IPS DF 19.7 (cell line): ENCODE results near the gene OTUD7B.
A peak's percentile ranks its signal among the peaks of the same experiment; 100 is the strongest.
"Not testable (repeated sequence)": the region's sequence is repeated elsewhere in the genome, so short reads cannot be mapped to it uniquely, and the experiment has no call there.

Experiments used
- DNase-seq: peaks from one replicate; pipeline ENCODE4 v3.0.0-alpha.2; 2013; ENCODE audit warnings: low read depth, low spot score

The OTUD7B gene

DNA sequence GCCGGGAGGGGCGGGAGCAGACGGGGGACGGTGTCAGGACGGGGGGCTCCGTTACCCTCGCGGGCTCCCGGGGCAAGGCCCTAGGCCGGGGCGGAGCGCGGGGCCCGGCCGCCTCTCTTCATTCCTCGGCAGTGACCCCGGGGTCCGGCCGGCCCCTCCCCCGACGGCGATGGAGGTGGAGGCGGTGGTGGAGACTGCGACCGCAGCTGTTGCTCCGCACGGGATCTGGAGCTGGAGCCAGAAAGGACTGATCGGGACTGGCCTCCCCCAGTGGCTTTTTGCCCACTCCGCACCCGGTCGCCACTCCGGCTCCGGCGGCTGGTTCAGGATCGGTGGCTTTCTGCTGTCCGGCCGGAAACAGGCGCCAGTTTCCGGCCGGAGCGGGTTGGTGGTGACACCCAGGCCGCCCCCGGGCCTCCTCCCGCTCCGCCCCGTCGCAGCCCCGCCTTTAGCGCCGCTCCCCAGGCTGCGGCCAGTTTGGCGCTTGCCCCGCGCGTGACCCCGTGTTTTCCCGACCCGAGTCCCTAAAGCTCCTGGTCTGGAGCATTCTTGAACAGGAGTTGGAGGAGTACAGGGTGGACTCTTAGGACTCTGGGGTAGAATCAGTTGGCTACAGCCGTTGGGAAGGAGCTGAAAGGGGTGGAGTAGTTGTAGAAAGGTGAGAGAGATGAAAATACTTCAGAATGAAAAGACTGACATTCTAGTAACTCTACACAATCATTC lies at the start of gene OTUD7B:
Gene OTUD7B (minus strand): TSS at position 334 of the 723 bp plus-strand sequence. CDS start 33,216 bp downstream, outside the sequence.
- DNase-seq = peak; percentile 60

DNA sequence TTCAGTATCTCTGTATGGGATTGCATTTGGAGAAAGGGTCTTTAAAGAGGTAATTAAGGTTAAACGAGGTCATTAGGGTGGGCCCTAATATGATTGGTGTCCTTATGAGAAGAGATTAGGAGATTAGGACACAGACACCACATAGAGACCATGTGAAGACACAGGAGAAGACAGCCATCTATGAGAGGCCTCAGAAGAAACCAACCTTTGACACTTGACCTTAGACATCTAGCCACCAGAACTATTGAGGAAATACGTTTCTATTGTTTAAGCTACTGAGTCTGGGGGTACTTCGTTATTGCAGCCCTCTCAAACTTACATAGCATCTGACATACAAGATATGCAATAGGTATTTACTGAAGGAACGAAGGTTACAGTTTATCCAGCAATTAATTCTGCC lies 49.7 kb upstream of the OTUD7B start:
- DNase-seq = no peak

DNA sequence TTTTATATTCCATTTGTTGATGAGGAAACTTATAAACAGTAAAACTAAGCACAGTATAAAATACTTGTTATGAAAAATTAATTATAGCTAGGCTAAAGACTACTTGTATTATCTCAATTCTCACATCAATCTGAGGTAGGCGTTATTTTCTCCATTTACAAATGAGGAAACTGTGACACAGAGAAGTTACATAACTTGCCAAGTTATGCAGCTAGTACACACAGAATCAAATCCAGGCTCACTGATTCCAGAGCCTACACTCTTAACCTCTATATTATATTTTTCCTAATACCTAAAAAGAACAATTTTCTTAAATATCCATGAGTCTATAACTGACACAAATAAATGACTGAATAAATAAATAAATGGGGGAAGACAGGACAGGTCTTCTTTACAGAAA lies 45.9 kb upstream of the OTUD7B start:
- DNase-seq = no peak

DNA sequence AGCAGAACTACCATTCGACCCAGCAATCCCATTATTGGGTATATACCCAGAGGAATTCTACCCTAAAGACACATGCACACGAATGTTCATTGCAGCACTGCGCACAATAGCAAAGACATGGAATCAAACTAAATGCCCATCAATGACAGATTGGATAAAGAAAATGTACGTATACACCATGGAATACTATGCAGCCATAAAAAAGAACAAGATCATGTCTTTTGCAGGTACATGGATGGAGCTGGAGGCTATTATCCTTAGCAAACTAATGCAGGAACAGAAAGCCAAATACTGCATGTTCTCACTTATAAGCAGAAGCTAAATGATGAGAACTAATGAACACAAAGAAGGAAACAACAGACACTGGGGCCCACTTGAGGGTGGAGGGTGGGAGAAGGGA lies 45.0 kb upstream of the OTUD7B start:
- DNase-seq = not testable (repeated sequence)

DNA sequence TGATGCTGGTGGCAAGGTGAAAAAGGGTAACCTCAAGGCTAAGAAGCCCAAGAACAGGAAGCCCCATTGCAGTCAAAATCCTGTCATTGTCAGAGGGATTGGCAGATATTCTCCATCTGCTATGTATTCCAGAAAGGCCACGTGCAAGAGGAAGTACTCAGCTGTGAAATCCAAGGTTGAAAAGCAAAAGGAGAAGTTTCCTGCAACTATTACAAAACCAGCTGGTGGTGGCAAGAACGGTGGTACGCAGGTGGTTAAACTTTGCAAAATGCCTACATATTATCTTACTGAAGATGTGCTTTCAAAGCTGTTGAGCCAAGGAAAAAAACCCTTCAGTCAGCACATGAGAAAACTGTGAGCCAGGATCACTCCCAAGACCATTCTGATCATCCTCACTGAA lies 43.4 kb upstream of the OTUD7B start:
- DNase-seq = no peak

DNA sequence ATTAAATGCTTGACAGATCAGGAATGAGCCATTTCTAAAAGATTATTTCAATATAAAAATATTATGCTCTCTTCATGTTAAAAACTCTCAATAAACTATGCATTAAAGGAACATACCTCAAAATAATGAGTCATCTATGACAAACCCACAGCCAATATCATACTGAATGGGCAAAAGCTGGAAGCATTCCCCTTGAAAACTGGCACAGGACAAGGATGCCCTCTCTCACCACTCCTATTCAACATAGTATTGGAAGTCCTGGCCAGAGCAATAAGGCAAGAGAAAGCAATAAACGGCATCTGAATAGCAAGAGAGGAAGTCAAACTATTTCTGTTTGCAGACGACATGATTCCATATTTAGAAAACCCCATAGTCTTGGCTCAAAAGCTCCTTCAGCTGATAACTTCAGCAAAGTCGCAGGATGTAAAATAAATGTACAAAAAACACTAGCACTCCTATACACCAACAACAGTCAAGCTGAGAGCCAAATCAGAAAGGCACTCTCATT lies 41.4 kb upstream of the OTUD7B start:
- DNase-seq = not testable (repeated sequence)

DNA sequence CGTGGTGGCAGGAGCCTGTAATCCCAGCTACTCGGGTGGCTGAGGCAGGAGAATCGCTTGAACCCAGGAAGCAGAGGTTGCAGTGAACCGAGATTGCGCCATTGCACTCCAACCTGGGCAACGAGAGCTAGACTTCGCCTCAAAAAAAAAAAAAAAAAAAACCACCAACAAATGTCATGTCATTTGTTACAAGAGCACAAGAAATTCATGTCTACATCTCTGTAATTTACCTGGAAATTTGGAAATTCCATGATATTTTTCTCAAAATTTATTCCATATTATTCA lies 40.5 kb upstream of the OTUD7B start:
- DNase-seq = no peak

DNA sequence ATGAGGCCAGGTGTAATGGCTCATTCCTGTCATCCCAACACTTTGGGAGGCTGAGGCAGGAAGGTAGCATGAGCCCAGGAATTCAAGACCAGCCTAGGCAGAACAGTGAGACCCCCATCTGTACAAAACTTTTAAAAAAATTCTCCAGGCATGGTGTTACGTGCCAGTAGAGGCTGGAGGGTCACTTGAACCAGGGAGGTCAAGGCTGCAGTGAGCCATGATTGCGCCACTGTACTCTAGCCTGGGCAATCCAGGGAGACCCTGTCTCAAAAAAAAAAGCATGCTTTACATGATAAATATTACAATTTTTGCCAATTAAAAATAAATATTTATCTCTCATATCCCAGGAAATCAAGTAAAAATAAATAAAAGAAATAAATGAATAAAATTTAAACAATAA lies 39.4 kb upstream of the OTUD7B start:
- DNase-seq = no peak

DNA sequence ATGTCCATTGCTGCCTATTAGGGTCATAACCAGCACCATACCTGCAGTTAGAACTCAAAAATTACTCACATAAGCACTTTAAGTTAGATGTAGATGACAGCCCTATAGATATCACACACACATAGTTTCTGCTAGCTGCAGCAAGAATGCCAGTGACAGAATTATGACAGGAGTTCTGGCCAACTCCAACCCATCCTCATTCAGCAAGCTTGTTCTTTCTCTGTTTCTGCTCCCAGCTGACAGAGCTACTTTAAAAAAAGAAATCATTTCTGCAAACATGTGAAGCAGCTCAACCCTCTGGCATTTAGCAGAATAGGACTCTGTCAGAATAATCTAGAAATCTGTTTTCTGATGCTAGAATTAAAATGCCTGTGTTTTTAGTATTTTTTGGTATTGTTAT lies 23.8 kb upstream of the OTUD7B start:
- DNase-seq = no peak

DNA sequence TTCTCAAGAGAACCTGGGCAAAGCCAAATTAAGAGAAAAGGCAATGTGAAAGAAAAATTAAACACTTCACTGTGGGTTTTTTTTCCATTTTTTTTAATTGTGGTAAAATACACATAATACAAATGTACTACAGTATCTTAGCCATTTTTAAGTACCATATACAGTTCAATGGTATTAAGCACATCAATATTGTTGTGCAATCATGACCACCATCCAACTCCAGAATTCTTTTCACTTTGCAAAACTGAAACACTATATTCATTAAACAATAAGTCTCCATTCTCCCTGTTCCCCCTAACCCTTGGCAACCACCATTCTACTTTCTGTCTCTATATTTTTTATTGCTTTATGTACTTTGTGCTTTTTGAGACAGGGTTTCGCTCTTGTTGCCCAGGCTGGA lies 17.8 kb upstream of the OTUD7B start:
- DNase-seq = no peak

DNA sequence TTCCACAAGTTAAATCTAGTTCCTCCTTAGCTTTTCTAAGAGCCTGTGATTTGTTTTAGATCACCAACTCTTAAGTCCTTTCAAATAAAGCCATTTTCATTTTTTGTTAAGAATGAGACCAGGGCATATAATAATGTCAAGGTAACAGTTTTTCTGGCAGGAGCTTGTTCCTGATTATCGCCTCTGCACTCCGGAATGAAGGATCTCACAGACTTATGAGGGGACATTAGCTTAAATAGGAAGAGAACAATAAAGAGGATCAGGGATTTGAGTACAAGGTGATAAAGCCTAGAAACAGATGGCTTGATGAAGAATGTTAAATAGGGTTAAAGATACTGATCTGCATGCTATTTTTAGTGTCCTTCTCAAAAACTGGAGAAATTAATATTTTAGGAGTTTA lies 13.6 kb upstream of the OTUD7B start:
- DNase-seq = no peak

DNA sequence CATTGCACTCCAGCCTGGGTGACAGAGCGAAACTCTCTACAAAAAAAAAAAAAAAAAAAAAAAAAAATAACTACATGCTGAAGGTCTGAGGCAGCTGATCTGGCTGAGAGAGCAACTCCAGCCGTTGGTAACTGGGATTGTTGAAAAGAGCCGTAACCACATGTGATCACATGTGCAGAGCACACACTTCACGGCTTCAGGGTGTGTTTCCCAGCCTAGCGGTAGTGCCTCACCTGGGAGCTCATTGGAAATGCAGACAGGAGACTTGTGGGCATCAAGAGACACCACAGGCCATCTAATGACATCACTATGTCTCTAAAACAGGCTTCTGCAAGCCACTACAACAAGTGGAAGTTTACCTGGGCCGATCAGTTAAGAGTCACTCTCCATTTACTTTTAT lies 11.8 kb upstream of the OTUD7B start:
- peak; percentile 17 for DNase-seq

DNA sequence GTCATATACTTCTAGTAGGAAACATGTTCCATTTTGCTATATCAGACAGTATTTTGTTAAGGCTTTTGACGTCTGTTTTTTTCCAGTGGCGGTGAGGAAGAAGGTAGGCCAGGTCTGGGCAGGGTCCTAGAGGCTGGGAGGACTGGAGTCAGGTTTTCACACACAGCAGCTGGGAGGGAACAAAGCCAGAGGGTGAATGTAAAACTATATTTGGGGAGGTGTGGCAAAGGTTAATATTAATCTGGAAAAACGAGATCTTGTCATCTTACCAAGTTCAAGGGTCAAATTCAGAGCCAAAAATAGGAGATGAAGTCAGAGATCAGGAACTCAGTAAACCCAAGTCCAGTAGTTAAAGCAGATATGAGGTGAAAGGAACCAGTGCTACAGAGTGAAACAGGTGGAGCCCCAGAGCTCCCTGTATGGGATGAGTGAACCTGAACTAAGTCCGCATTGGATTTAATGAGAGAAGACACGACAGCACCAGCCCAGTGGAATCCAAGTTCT lies 10.7 kb upstream of the OTUD7B start:
- no peak for DNase-seq

DNA sequence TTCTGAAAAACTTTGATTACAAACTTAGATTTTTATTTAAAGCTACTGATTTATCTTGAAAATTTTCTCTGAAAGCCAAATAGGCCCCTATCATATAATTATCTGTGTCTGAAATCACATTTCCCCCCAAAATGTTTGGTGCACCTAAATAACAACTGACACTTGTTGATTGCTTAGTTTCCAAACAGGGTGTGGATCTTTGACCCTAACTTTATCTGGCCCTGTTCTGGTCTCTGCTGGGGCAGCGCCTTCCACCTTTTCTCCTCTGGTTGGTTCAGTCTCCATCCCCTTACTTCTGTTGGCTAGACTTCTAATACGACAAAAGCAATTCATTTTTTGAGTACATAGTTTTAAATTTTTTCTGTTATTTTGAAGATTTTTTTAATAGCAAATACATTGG lies 10.2 kb upstream of the OTUD7B start:
- no peak for DNase-seq

DNA sequence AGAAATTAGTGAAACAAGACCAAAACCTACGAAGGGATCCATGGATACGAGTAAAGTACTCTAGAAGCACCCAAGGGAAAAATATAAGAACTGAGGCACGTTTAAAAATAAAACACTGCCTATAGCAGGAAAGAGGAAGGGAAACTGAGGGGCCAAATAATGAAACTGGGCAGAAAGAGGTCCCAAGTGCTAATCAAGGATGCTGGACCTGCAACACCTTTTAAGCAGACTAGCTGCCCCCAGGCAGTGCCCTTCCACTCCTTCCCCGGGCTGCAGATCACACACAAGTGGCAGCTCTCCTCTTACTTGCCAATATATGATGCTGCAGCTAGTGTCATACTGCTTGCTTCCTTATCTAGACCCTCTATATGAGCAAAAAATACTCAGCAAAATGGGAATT lies 7.6 kb upstream of the OTUD7B start:
- no peak for DNase-seq

DNA sequence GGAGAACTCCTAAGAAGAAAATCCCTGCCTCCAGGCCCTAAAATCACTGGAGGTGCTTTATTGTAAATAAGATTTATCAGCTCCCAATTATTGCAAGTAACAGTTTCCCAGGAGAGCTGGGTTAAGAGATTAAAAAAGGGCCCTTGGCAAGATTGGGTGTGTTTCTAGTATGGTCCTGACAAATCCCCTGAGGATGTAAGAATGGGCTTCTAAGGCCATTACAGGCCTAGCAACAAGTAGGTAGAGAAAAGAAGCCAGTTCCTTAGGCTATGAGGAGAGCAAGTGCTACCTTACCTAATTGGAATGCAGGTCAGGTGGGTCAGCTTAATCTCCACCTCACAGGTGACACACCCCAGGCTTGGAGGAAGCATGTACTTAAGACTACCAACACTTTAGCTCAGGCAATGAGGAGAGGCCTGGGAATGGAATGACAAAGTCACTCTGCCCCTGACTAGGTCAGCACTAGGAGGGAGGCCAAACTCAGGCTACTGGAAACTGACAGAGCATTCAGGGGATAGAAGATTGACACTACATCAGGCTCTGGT lies 6.8 kb upstream of the OTUD7B start:
- DNase-seq = peak; percentile 64

DNA sequence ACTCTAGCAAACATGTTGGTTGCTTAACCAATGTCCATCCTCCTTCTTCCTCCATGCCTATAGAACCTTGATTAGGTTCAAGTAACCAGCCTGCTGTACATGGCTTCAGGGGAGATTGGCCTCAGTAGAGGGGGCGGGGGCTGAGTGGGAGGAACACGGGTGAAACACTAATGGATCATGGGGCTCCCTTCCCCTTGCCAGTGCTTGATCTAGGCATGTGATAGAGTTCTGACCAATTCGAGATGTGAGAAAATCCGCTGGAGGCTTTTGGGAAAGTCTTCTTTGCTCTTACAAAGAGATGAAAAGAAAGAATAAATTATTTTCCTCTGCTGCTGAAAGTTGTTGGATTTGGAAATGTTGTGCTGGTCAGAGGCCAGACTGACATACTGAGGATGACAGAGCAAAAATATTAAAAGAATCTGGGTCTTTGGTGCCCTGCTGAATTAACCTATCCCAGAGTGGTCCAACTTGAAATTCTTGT lies 5.2 kb upstream of the OTUD7B start:
- DNase-seq = no peak

DNA sequence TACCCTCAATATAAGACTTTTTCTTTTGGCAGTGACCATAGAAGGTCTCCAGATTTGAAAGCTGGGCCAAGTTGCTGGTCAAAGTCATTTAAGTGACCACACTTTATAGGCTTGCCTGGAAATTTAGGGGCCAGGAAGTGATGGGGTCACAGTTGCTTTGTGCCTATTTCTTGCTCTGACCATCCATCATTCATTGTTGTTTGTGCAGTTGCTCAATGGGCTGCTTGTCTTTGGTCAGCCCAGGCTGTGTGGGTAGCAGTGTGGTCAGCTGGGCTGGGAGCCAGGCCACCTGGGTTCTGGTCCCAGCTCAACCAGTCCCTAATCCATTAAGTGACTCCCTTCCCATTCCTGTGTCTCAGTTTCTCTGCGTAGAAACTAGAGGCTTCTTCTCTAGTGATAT lies 2.1 kb upstream of the OTUD7B start:
- no peak for DNase-seq

DNA sequence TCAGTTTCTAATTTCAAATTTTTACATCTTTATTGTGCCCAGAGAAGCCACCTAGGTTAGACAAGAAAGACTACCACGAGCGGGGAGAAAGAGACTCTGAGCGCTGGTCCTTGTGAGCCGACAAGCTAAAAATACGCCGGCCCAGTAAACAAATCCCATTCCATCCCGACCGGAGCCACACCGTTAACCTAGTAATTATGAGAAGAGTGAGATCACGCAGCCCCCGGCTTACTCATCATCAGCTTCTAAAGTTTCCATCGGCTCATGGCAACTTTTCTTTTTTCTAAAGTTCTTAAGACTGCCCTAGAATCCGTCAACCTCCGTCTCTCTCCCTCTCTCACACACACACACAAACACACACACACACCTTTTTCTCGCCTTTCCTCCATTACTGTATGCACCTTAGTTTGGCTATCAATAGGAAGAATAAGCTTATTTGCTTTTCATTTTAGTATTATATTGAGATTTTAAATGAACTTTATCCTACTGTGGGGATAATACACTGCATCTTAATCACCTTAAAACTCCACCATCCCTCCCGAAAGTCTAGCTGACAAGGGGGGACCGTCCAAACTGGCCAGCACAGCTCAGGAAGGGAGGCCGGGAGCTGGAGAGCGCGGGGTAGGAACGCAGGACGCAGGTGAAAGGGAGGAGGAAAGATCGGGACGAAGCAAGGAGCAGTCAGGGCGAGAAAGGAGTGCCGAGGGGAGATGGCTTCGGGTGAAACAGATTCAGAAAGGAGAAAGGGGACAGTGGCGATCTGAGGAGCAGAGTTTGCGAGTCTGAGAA lies 728 bp downstream of the OTUD7B start:
- DNase-seq = no peak

DNA sequence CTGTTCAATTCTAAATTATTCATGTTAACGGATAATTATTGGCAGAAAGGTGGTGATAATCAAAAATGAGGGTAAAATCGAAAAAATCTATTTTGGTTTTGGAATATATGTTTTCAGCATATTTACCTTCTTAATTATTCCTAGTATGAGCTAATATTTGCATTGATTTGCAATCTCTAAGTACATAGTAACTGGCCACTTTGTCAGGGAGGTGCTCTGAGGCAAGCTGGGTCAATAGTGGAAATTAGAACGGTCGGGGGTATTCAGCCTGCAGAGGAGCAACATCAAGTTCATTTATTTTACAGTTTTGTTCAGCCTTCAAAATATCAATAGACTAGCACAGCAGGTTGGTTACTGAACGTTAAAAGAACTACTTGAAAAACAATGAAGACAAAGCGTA lies 1.8 kb downstream of the OTUD7B start:
- no peak for DNase-seq

DNA sequence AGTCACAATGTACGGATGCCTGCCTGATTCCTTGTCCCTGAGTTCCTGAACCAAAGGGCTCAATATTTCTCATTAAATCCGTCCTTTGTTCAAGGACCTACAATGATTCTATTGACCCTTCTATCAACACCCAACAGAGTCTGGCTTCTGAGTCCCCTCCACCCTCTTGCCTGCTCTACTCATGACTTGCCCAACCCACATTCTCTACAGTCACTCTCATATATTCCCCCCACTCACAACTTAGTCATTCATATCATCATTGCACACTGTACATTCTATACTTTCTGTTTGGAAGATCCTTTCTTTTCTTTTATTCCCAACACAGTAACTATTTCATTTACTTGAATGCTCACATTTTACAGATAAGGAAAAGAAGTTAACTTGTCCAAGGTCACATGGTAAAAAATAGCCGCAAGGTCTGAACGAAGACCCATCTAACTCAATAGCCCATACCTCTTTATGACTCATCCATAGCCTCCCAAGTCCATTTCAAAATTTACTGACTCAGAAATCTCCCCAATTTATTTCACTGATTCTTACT lies 3.6 kb downstream of the OTUD7B start:
- no peak for DNase-seq

DNA sequence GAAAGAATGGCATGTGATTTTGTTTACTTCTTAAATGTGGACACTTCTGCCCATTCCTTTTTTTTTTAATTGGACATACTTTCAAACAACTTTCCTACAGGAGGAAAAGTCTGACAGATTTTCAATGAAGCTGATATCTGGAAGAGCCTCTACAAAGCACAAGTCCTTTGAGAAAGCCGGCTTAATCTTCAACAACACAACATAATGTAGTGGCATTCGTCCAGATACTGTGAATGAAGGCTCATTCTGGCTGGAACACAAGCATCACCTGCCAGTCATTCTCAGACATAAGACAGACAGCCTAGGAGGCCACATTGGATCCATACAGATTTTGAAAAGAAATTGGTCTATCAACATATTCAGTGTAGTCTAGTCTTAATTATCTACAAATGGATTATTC lies 4.9 kb downstream of the OTUD7B start:
- no peak for DNase-seq
